Measurements from ENCODE around the gene A4GNT.
"Not testable (repeated sequence)": the region's sequence is repeated elsewhere in the genome, so short reads cannot be mapped to it uniquely, and the experiment has no call there.

Gene A4GNT

DNA sequence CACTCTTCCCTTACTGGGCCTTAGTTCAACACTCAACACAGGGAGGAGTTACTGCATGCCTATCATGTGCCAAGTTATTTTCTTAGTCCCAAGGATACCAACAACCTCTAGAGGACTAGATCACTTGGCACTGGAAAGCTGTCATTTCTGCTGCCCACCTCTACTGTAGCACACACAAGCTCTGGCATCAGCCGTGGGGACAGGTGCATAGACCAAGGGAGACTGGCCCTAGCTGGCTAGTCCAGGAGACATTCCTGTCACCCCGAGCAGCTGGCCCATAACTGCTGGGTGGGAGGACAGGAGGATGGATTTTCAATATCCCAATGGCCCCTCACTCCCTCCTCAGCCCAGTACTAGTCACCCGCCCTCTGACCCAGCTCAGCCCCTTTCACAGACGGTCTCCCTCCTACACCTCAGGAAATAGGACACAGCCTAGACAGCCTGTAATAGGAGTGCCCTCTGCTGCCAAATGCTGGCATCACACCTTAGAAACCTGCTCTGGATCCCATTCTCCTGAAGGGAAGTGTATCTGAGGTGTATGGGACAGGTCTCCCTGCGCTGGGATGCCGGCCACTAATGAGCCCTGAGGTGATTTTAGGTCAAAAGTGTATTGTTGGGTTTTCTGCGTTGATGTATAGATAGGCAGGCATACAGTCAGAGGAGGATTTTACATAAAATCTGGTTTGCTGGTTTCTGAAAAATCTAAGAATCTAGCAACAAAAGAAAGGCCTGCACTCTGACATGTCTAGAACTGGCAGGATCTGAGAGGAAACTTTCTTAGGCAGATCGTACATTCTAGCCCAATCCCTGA is 13.4 kb downstream of the A4GNT start:
- DNase-seq (ENCODE audit: low read depth in 2 of 2): peak; percentile 17 to 32

DNA sequence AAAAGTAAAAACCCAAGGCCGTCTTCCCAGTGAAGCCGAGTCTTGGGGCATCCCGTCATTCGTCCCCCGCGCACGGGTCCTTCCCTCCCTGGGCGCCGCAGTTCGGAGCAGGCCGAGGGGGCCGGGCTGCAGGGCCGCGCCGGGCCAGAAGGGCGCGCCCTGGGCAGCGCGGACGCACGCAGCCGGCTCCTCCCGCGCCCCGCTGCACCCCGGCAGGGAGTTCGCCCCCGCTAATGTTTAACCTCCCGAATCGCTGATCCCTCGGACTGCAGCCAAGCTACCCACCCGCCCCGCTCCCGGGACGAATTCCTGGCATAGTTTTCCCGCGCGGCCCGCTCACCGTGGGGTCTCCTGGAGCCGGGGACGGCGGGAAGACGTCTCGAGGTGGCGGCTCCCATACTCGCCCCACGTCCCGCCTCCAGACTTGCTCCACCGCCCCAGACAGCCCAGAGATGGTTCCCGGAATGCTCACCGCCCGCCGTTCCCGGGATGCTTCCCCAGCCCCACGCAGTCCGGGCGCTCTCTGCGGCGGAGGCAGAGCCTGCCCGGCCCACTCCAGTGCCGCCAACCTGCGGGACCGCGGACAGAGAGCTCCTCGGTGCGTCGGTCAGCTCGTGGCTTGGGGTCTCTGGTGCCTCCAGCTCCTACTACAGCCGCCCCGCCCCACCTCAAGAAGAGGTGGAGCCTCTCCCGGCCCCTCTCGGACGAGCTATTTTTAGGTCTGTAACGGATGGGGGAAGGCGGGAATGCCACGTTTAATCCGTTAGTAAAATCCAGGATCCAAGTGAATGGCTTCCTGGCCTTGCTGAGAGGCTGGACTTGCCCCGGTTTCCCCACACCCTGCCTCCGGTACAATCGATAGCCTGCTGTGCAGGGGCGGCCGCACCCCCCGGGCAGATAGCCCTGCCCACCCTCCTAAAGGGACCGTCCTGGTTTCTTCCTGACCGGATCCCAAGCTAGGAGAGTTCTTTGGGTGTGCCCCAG is 16.9 kb downstream of the A4GNT start, which contains the start of gene DZIP1L:
Gene DZIP1L (minus strand): TSS at position 621 of the 984 bp plus-strand sequence. CDS start 11,637 bp downstream, outside the sequence.
- peak; percentile 13 to 27 for DNase-seq (ENCODE audit: low read depth in 2 of 2)

- no peak for DNase-seq (ENCODE audit: low read depth in 2 of 2)
These were observed 17.7 kb downstream of the A4GNT start for GRCh38 chr3:138114431-138114918.

DNA sequence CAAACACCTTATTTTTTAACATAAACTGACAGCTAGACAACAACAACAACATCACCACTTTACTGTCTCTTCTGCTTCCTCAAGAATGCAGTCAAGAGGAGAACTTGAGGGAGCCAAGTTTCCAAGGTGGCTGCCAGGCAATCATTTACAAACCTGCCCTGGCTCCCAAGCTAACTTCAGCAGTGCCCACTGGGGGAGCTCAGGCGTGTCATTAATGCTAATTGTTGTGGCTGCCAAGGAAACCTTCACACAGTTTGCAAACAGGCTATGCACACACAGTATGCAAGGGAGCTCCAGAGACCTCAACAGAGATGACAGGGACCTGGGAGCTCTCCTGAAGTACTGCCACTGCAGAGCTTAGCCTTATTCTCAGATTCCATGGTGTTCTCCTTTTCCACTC is 18.9 kb downstream of the A4GNT start:
- DNase-seq (ENCODE audit: low read depth in 2 of 2): no peak

DNA sequence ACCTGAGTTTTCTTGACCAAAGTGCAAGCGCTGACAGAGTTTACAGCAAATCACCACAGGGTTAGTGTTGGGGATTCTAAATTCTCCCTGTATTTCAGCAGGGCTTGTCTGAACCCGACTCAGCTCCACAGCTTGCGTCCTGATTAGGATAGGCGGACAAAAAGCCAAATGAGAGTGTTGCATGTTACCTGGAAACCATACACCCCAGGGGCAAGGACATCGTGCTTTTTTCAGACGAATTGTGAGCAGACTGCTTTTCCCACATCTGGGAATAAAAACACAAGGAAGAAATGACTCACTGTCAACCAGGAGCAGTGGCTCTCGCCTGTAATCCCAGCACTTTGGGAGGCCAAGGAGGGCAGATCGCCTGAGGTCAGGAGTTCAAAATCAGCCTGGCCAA is 19.8 kb downstream of the A4GNT start:
- no peak for DNase-seq (ENCODE audit: low read depth in 2 of 2)

DNA sequence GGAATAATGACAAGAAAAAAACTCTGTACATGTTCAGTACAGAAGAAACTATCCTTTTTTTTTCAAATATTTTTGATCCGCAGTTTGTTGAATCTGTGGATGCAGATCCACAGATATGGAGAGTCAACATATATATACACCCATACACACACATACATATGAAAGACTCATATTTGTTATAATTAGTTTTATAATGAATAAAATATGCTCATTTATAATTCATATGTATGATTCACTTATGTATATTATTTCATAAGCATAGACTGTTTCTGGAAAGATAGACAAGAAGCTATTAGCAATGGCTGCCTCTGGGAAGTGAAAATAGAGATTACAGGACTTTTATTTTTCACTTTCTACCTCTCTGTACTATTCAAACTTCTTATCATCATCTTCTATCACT is 26.6 kb downstream of the A4GNT start:
- DNase-seq (ENCODE audit: low read depth in 2 of 2): no peak

GRCh38 chr3:138103466-138103865 is 28.7 kb downstream of the A4GNT start:
- DNase-seq (ENCODE audit: low read depth in 2 of 2): no peak

GRCh38 chr3:138101351-138101940 is 30.7 kb downstream of the A4GNT start:
- DNase-seq (ENCODE audit: low read depth in 2 of 2): not testable (repeated sequence)

DNA sequence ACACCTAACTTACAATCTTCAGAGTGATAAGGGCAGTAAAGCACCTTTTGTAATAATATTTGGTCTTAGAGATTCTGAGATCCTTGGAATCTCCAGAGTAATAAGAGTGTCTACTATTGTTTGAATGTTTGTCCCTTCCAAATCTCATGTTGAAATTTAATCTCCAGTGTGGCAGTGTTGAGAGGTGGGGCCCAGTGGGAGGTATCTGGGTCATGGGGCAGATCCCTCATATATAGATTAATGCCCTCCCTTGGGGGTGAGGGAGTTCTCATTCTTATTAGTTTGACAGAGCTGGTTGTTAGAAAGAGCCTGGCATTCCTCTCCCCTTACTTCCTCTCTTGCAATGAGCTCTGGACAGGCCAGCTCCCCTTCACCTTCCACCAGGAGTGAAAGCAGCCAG is 32.8 kb downstream of the A4GNT start:
- DNase-seq (ENCODE audit: low read depth in 2 of 2): no peak

- DNase-seq (ENCODE audit: low read depth in 2 of 2): no peak
These were observed 34.7 kb downstream of the A4GNT start for GRCh38 chr3:138097192-138098172.

GRCh38 chr3:138093721-138094120 is 38.5 kb downstream of the A4GNT start:
- DNase-seq (ENCODE audit: low read depth in 2 of 2): no peak

DNA sequence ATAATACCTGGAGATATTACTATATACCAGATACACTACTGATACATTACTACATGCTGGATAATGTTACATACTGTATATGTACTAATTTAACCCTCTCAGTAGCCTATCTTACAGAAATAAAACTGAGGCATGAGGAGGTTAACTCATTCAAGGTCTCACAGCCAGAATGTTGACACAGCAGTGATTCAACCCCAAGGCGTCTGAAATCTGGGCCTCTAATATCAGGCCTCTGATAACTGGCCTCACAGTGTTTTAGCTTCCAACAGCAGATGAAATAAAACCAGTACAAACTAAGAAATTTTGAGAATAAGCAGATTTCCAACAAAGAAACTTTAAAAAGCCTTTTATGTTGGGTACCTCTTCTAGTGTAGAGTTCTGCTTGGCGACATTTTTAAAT is 40.2 kb downstream of the A4GNT start:
- no peak for DNase-seq (ENCODE audit: low read depth in 2 of 2)

DNA sequence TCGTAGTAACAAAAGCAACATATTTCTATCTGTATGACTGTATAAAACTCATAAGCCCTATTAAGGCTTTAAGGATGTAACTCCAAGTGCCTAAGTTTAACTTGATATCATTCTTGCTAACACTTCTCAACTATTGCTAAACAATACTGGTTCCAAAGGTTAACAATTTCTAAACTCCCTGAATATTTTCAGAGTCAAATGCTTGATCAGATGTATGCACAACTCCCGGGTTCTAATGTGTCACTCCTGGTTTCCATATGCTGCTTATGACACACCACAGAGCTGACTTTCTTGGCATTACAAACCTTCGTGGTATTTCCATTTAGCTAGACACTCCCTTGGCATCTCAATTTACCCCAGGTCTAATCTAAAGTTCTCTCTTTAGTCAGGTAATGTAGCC is 43.1 kb downstream of the A4GNT start:
- no peak for DNase-seq (ENCODE audit: low read depth in 2 of 2)

GRCh38 chr3:138085745-138086144 is 46.4 kb downstream of the A4GNT start:
- not testable (repeated sequence) for DNase-seq (ENCODE audit: low read depth in 2 of 2)

DNA sequence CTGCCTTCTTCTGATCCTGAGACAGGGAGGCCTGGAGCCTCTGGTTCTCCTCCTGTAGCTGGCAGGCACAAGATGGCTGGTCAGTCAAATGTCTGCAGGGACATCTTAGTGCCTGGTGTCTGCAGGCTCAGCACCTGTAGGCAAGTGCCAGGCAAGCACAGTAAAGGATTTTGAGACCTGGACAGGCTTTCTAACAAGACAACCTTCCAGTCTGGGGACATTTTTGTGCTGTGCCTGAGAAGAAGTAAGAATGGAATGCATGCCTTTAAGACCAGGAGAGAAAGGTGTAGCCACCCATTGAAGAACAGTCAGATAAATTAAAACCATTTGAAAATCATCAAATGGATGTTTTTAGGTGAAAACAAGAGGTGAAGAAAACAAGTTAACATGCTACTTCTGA is 48.0 kb downstream of the A4GNT start:
- no peak for DNase-seq (ENCODE audit: low read depth in 2 of 2)

DNA sequence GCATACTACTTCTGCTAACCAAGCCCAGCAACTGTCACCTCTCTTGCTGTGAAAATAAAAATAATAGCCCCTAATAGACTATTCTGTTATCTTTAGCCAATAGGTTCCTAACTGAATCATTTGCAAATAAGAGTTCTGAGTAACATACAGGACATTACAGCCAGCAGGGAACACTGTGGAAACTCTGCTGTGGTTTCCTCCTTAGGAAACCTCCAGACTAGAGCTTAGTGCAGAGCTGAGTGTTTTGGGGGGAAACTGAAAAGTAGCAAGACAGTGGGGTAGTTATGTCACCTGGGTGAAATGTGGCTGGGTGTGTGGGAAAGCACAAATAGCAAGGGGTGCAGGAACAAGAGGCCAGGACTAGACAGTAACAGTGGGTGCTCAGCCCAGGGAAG is 49.2 kb downstream of the A4GNT start:
- no peak for DNase-seq (ENCODE audit: low read depth in 2 of 2)

DNA sequence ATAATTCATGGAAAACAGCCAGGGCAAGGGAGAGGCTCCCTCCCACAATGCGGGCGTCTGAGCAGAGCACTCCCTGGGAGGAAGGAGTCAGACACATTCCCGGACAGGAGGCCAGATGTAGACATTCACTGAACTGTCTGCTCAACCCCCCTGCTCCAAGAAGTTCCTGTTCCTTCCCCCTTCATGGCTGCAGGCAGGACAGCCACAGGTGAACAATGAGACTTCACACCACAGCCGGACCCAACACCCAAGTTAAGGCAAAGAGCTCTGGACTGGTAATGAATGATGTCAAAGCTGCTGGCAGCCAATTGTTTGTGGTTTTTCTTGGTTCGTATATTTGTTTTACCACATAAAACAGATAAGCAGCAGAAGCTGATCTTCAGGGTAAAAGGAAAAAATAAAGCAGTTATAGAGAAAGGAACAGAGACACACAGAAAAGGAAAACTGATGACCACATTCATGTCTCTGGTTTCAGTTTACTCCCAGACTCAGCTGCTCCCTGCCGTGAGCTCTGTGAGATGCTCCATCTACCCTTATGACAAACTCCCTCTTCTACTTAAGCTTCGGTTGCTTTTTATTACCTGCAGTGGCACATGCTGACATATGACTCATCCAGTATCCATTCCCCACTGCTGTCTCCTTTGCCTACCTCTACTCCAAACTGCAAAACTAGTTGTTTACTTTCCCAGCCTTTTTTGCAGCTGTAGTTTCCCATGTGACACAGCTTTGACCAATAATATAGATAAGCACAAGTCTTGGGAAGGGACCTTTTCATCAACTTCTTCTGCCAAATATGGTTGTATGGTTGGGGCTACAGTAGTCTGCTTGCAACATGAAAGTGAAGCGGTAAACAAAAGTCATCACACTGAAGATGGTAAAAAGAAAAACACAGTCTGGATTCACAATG is 49.9 kb downstream of the A4GNT start:
- DNase-seq (ENCODE audit: low read depth in 2 of 2): peak in 1 of 2 donors; percentile 10

- DNase-seq (ENCODE audit: low read depth in 2 of 2): no peak
These were observed 50.7 kb downstream of the A4GNT start for GRCh38 chr3:138081371-138082084.

DNA sequence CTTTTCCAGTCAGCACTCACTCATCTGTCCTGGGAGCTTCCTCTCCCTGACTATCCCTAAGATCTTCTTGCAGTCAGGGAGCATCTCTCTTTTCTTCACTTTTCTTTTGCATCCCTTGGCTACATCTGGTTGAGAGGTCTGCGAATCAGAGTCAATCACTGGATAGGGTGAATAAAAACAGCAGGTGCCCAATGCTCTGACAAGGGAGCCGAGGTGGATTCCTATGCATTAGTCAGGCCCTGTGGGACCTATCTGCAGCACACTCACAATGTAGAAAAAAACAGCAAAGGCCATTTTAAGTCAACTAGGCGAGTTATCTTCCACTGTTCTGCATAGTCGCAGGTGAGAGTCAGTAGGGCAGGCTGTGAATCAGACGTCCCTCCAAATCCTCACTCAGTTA is 52.3 kb downstream of the A4GNT start:
- no peak for DNase-seq (ENCODE audit: low read depth in 2 of 2)
